GM10847 (cell line): ENCODE measurements around the gene EXOSC7.

Experiments used
- POLR2A ChIP-seq: IDR thresholded peaks from 2 replicates; pipeline ENCODE4 v1.6.1; 2011; ENCODE audit not compliant: insufficient read length; ENCODE audit errors: extremely low read depth

The EXOSC7 gene

GRCh38 chr3:45029661-45030060 is 53.6 kb downstream of the EXOSC7 start:
- TF ChIP-seq POLR2A: no peak

- no peak for TF ChIP-seq POLR2A
Measured at GRCh38 chr3:45031531-45031930, 55.5 kb downstream of the EXOSC7 start.

GRCh38 chr3:45032113-45032512 is 56.1 kb downstream of the EXOSC7 start:
- TF ChIP-seq POLR2A: no peak

- TF ChIP-seq POLR2A: no peak
Measured at GRCh38 chr3:45033791-45034190, 57.7 kb downstream of the EXOSC7 start.

GRCh38 chr3:45034612-45035252 is 58.7 kb downstream of the EXOSC7 start:
- no peak for TF ChIP-seq POLR2A

GRCh38 chr3:45035441-45036301 is 59.6 kb downstream of the EXOSC7 start:
- no peak for TF ChIP-seq POLR2A

GRCh38 chr3:45037720-45038455 is 61.8 kb downstream of the EXOSC7 start:
- no peak for TF ChIP-seq POLR2A

GRCh38 chr3:45041666-45042065 is 65.6 kb downstream of the EXOSC7 start:
- no peak for TF ChIP-seq POLR2A

DNA sequence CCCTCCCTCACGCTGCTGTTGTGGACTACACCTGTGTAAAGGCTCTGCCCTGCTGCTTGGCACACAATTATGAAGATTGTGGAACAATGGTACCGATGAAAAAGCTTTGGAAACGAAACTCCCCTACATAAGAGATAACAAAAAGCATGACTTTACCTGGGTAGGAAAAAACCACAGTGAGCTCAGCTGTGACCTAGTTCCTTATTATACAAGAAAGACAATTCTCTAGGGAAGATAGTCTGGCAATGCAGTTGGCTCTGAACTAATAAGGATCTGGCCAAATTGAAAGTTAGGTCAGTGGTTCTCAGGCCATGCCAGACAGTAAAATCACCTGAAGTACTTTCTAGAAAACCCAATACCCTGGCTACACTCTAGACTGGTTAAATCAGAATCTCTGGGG is 66.1 kb downstream of the EXOSC7 start:
- TF ChIP-seq POLR2A: no peak

GRCh38 chr3:45043728-45044299 is 67.8 kb downstream of the EXOSC7 start:
- TF ChIP-seq POLR2A: no peak

DNA sequence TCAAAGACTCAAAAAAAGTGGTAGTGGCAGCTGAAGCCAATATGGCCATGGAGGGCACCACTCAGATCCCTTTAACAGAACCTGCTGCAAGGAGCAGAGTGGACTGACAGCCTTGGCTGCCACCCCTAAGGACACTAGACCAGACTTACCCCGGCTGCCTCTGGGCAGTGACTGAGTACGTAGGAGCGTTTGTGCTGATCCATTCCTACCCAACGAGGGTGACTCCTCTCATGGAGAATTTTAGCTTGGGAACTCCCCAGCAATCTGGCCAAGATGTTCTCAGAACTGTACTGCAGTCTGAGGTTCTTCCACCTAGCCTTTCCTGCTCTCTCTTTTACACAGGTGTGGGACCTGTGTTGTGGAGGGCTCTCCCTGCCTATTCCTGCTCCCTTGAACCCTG is 72.2 kb downstream of the EXOSC7 start:
- no peak for TF ChIP-seq POLR2A

- TF ChIP-seq POLR2A: no peak
Measured at GRCh38 chr3:45049807-45050206, 73.8 kb downstream of the EXOSC7 start.

DNA sequence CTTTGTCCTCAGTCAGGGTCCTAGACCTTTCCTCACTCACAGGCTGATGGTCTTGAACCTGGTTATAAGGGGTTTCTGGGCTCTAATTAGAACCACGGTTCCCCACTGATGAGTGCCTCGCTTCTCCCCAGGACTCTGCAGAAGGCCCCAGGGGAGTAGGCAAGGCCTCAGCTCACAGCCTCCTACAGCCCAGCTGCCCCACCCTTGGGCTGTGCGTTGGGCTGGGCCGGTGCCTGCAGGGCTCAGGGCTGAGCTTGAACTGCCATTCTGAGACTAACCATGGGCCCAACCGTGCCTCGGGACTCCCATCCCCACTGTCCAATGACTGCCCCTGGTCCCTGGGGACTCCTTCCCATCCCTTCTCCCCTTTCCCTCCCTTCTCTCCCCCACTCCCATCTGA is 75.6 kb downstream of the EXOSC7 start:
- no peak for TF ChIP-seq POLR2A

DNA sequence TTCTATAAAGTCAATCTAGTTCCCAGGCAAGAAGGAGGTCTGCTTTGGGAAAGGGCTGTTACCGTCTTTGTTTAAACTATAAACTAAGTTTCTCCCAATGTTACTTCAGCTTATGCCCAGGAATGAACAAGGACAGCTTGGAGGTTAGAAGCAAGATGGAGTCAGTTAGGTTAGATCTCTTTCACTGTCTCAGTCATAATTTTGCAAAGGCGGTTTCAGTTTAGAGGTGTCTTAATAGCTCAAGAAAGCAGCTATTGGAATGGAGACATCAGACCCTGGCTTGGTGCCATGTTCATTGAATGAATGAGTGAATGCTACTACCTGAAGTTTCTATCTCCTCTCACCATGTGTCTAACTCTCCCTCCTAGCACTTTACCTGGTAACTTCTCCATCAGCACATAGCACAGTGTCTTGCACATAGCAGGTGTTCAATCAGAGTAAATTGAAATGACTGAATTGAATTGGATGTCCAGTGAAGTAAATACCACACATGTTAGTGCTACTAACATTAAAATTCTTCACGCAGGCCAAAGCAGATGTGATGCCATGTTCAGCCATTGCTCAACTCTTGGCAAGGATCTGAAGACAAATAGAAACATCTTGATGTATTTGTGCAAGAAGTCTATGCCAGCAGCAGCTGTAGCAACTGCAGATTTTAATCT is 78.3 kb downstream of the EXOSC7 start:
- no peak for TF ChIP-seq POLR2A

GRCh38 chr3:45055032-45055410 is 79.0 kb downstream of the EXOSC7 start:
- TF ChIP-seq POLR2A: no peak
